DLD1 (cell line): ENCODE results near the gene RFC5.
"Not testable (repeated sequence)": the region's sequence is repeated elsewhere in the genome, so short reads cannot be mapped to it uniquely, and the experiment has no call there.

Source experiments
- in situ Hi-C: cut with HindIII; loops from 2 replicates; pipeline ENCODE4 v1.10.0; 2017; ENCODE audit warnings: low sequenced_read_pairs

RFC5 gene

DNA sequence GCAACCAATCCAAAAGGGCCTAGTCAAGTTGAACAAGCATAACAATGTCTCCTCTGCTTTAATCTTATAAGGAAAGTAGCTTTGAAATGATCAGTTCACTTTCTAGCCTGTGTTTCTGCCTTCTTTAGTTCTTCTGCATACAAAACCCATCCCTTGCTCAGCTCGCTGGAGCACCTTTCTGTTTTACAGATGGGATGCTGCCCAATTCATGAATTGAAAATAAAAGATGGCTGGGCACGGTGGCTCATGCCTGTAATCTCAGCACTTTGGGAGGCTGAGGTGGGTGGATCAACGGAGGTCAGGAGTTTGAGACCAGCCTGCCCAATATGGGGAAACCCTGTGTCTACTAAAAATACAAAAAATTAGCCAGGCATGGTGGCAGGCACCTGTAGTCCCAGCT, 4.5 kb upstream of the RFC5 start:
- in situ Hi-C loops: no loop called here

DNA sequence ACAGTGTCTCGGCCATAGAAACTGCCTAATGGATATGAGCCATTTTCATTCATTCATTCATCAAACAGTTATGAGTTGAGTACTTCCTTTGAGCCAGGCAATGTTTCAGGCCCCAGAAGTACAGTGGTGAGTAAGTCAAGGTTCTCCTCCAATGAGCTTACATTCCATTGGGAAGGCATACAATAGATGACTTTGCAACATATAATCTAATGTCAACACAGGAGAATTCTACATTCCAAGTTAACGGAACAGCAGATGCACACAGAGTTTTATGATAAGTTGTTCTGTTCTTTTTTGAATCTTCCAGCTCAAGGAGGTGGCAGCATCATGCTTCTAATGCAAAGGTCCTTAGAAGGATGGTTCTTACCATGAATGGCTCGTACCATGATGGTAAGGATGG, 3.2 kb upstream of the RFC5 start:
- in situ Hi-C loops: no loop called here

DNA sequence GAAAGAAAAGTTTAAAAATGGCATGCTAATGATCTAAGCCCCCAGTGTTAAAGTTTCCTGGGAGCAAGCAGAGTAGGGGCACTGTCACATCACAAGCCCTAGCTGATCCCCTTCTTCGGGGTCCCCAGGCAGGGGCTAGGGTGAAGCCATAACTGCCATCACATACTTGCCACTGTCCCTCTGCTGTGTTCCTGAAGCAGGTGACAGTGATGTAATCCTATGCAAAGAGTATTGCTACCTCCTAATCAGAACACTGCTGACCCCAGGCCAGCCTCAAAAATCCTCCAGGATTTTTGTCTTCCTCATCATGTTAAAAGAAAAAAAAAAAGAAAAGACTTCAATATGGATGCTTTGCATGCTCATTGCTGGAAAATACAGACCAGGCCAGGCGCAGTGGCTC, 1.2 kb upstream of the RFC5 start:
- in situ Hi-C loops: no loop called here

DNA sequence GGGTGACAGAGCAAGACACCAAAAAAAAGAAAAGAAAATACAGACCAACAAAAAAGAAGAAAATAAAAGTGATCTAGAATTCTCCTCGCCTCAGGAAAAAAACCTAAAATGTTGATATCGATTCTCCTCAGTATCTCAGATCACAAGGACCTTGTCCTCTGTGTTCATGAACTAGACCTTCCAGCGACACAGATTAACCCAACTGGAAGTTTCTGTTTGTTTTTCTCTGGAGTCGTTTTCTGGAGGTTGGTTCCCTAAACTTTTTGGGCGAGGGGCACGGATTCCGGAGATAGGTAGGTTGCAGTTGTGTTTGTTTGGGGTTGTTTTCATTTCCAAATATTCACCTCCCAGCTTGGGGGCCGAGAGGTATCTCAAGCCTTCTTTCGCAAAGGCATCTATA, 559 bp upstream of the RFC5 start:
- in situ Hi-C loops: no loop called here

DNA sequence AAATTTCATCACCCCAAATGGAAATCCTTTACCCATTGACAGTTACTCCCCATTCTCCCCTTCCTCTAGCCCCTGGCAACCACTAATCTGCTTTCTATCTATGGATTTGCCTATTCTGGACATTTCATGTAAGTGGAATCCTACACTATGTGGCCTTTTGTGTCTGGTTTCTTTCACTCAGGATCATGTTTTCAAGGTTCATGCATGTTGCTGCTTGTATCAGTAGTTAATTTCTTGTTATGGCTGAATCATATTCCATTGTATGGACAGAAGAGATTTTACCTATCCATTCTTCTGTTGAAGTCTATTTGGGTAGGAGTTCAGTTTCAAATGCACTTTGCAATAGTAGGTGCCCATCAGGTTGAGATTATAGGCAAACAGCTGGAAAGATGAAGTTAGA, 1.4 kb downstream of the RFC5 start:
- in situ Hi-C loops: no loop called here

DNA sequence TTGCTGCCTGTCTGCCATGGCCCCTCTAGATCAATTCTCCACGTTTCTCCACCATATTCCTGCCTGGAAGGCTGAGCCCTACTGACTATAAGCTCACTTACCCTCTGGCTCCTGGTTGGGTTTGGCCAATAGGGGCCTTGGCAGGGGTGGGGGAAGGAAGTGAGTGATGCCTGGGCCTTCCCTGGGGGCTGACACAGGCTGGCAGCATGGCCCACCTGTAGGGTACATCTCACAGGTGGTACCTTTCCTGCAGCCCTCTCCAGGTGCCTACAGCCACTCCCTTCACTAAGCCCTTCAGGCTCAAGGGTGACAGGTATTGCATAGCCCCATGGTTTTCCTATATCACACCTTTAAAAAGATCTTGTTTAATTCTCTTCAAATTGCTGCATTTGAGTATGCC, 3.5 kb downstream of the RFC5 start:
- in situ Hi-C loops: no loop called here

DNA sequence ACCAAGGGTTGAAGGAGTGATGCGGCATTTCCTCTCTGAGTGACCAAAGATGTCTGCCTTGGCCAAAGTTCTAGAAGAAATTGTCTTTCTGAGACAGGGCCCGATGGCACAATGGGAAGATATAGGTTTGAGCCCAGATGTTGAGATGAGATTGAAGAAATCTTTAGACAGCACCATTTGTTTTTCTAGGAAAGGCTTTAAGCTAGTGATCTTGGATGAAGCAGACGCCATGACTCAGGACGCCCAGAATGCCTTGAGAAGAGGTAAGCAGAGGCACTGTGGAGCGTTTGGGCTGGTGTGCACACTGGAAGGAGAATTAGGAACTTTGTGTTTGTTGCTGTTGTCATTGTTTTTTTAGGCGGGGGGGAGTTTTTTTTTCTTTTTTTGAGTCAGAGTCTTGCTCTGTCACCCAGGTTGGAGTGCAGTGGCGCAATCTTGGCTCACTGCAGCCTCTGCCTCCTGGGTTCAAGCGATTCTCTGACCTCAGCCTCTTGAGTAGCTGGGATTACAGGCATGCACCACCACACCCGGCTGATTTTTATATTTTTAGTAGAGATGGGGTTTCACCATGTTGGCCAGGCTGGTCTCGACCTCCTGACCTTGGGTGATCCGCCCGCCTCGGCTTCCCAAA, 5.7 kb downstream of the RFC5 start:
- in situ Hi-C loops: not testable (repeated sequence)

DNA sequence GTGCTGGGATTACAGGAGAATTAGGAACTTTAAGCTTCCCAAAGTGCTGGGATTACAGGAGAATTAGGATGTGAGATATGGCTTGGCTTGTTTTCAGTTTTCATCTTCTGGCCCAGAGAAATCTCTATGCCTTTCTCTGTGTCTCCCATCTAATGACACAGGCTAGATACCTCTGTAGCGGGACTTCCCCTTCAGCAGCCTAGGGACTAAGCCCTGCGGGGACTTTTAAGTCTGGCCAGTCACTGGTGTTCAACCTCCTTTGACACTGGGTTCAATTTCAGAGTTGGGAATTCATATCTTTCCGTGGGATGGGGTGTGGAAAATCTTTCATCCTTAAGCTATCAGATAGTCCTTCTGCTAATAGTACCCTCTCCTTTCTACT, 6.2 kb downstream of the RFC5 start:
- in situ Hi-C loops: no loop called here

DNA sequence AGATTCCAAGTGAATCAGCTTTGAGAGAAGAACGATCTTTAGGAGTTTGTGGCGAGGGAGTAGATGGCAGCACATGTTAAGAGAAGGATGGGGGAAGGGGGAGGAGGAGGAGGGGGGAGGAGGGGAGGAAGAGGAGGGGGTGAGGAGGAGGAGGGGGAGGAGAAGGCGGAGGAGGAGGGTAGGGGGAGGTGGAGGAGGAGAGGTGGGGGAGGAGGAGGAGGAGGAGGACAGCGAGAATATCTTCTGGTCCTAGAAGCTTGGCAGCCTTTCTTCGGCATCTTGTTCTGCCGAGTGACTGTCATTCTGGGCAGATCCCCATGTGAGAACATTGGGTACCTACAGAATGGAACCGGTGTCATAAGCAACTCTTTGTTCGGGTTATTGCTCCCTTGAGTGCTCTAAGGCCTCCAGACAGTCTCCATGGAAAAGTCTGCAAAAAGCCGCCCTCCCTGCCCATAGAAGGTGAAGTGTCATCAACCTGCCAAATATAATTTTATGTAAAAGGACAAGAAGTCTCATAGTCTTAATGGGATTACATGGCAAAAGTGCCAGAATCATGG, 6.9 kb downstream of the RFC5 start:
- in situ Hi-C loops: no loop called here

DNA sequence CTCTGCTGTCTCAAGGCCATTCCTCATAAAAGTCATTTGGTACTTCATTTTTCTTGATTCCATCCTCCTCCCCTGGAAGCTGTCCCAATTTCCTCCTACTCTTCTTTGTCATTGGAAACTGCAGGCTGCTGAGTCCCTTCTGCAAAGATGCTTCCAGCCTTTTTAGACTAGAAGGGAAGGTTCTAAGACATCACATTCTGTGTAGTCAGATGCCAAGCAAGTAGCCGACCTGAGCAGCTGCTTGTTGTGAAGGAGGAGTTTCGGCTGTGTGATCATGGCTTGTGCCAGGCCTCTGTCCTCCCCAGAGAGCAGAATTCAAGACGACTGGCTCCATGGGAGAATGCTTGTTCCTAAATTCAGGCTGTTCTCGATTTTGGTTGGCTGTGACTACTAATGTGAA, 8.7 kb downstream of the RFC5 start:
- in situ Hi-C loops: no loop called here

DNA sequence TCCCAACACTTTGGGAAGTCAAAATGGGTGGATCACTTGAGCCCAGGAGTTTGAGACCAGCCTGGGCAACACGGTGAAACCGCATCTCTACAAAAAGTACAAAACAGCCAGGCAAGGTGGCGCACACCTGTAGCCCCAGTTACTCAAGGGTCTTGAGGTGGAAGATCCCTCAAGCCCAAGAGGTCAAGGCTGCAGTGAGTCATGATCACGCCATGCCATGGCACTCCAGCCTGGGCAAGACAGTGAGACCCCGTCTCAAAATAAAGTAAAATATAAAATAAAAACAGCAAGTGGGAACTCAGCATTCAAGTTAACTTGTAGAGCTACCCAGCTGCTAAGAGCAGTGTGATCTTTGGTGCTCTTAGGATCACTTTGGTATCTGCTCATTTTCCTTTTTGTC, 12.7 kb downstream of the RFC5 start:
- in situ Hi-C loops: no loop called here

DNA sequence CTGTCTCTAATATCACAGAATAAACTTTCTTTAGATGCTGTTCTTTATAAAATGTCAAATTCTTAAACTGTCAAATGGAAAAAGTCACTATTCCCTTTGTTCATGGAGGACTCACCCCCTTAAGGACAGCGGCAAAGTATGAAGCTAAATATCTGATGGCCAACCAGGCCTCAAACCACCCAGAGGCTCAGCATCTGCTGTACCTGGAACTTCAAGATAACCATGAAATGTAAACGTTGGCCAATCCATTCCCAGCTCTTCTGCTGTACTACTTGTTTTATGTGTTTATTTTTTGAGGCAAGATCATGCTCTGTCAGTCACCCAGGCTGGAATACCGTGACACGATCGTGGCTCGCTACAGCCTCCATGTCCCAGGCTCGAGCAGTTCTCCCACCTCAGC, 15.7 kb downstream of the RFC5 start:
- in situ Hi-C loops: no loop called here

DNA sequence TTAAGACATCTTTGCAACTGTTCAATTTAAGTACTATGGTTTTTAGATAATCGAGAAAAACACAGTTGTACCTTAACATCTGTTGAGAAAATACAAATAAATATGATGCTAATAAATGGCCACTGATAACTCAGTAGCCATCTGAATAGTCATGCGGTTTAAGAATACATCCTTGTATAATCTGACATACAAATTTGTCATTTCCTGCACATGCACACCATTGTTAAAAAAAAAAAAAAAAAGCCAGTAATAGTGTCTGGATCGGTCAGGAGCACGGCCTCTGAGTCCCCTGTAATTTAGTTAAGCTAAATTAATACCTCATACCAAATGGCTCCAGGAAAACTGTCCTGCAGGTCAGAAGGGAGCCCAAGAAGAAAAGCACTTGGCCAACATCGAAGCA, 16.8 kb downstream of the RFC5 start:
- in situ Hi-C loops: no loop called here

DNA sequence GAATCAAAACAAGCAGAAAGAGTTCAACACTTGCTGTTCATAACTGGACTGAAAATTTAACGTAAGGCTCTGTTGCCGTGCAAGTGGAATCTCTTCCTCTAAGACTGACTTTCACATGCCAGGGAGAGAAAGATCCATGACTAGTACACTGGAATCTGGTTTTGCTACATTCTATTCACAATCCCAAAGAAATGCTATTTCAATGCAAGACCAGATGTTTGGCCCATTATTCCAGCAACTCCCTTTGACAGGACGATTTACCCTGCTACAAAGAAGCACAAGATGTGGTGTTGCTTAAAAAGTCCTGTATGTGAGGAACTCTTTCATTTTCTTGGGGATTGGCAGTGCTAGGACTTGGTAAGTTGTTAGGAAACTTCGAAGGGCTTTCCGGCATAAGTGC, 17.4 kb downstream of the RFC5 start:
- in situ Hi-C loops: no loop called here

DNA sequence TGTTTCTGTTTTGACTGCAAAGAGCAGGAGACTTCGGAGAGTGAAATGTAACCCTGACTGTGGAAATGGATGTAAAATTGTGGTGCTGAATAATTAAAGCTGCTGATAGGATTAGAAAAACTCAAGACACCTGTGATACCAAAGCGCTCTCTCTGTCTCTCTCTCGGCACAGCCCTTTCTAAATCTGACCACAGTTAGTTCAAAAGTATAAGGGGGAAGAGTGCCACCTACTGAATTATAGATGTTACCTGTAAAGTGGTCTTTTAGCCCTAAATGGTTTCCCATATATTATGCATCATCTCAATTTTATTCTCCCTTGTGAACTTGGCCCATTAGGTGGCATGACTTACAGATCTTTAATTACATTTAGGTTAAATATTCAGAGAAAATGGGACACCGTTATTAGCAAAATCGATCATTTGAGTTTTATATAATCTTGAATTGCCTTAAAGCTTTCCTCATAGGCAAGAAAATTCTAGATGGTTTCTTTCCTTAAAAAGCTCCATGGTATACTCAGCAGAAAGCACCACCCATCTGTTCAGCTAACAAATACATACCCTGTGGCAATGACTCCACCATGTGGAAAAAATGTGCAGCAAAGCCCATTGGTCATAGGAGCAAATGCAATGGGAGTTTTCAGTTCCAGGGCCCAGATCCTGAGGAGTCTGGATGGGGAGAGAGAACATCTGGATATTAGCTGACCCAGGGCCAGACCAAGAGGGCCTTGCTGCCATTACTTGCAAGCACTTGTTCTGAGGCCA, 18.1 kb downstream of the RFC5 start:
- in situ Hi-C loops: no loop called here

DNA sequence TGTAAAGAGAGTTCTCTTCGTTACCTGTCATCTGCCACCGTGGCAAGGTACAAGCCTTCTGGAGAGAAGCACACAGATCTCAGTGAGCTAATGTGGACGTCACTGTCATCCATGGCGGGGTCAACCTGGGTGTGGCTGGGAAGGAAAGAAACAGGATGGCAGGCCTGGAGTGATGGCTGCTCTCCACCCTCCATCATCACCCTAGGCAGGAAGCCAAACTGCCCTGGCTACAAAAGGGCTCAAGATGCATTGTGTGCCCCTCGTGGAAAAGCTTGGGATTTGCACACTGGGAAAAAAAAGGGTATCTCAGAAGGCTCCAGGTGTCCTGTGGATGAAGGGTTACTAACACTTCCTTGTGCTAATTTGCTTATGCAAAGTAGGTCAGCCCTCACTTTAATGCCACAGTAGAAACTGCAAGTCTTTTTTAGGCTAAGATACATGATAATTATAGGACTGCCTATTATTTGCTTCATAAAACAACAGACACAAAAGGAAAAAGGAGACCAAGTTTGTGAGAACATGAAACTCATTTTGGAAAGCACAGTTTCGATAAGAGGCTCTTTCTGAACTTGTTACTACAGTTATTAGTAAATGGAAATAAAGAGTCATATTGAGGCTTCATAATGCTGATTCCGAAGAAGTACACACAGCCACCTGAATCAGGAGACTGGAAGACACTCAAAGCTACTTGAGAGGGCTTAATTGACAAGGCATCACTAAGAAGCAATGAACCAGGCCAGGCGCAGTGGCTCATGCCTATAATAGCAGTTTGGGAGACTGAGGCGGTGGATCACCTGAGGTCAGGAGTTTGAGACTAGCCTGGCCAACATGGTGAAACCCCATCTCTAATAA, 18.9 kb downstream of the RFC5 start:
- in situ Hi-C loops: no loop called here

DNA sequence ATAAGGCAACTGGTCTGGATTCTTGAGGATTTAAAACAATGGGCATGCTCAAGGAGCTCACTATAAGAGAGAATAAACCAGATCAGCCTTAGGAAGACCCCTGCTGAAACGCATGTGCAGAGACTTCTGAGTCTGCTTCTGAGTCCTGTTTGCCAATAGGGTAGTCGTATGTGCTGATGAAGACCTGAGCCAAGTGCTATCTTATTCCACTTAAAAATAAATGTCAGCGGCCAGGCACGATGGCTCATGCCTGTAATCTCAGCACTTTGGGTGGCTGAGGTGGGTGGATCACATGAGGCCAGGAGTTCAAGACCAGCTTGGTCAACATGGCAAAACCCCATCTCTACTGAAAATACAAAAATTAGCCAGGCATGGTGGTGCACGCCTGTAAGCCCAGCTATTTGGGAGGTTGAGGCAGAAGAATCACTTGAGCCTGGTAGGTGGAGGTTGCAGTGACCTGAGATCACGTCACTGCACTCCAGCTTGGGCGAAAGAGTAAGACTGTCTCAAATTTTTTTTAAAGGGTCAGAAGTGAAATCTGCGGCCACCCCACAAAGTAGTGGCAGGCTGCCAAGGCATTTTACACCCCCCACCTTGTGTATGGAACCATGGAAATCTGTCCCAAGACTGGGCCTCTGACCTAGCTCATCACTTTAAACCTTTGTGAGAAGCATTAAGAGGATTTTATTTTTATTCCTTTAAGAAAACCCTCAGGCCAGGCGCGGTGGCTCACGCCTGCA, 20.3 kb downstream of the RFC5 start:
- in situ Hi-C loops: no loop called here

DNA sequence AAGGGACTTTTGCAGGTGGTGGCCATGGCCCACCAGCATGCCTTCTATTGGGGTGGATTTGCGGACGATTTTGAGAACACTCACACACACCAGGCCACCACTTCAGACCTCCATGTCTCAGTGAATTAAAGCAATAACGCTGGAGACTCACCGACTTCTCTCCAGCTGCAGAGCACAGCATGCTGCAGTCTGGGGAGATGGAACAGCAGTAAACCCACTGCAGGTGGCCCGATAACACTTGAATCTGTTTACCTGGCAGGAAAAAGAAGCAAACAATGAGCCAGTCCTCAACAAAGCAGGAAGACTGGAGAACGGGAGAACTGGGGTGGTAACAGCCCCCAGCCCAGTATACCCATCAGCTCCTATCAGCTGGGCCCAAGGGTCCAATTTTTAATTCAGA, 21.6 kb downstream of the RFC5 start:
- in situ Hi-C loops: no loop called here

DNA sequence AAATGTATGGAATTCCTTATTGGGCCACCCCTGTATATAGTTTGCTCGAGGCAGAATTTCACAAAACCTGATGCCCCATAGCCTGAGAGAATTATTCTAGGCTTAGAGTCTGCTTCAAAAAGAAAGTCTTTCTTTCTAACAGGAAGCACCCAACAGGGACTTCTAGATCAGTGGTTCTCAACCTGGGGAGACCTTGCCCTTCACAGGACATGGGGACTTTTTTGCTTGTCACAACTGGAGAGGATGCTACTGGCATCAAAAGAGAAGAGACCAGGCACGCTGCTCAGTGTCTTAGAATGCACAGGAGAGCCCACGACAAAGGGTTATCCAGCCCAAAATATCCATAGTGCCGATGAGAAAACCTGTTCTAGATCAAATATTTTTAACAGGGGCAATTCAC, 25.6 kb downstream of the RFC5 start:
- in situ Hi-C loops: no loop called here

DNA sequence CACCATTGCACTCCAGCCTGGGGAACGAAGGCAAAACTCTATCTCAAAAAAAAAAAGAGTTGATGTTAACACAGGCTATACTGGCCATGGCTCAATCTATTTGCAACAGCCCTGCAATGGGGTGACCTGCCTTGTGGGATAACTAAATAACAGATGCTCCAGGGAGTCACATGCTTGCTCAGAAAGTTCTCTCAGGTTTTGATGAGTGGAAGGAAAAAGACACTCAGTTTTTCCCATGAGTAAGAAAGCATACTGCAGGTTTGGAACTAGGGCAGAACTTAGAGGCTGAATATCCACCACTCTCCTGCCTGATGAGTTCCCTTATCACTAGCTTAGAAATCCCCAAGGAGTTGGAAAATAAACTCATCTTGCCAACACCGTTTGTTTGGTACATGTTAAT, 27.6 kb downstream of the RFC5 start:
- in situ Hi-C loops: no loop called here

DNA sequence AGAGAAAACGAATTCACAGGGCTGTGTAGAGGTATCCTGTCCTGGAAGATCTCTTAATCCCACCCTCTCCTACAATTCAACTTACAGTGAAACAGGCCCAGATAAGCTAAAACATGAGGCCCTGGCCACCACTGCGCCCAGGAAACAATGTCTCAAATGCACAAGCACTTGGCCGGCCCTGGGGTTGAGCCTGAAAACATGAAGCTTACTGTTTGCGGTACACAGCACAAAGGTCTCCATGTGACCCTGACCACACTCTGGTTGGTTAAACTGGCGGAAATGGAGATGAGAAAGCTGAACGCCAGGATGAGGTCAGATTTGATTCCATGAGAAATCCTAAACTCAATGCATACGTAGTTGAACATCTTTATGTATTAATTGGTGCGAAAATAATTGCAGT, 28.1 kb downstream of the RFC5 start:
- in situ Hi-C loops: no loop called here
